HCT116 (cell line): ENCODE measurements around the gene TCF7L2. TPM values are rescaled to one million over a fixed set of nuclear protein-coding genes. Genes with fewer than 3 reads are reported as not detected.
"Not testable (repeated sequence)": the region's sequence is repeated elsewhere in the genome, so short reads cannot be mapped to it uniquely, and the experiment has no call there.

ENCODE experiments used
- ATAC-seq: fragments of 200-7000 bp; cut with Tn5 transposase; 2 replicates; pipeline ENCODE4 v1.9.1; 2020; ENCODE audit warnings: mild to moderate bottlenecking, moderate library complexity
- BruUV-seq: library from RNA; stranded (reverse); fragments of 400-500 nt; replicated peaks from 2 replicates; lab custom pipeline; 2021; lab: Mats Ljungman, UMichigan
- CTCF ChIA-PET: fragments of 300-600 bp; sonication (Branson Sonifier 250); formaldehyde crosslinking; loops from one replicate; lab custom pipeline; 2021; ENCODE audit warnings: antibody characterized with exemption; lab: Charles Lee
- POLR2A ChIA-PET: fragments of 300-600, 350-600 bp; sonication (Branson Sonifier 250); formaldehyde crosslinking; loops from one replicate; lab custom pipeline; 2021; ENCODE audit warnings: antibody characterized with exemption; lab: Charles Lee
- RAD21 ChIA-PET, 2 experiments: fragments of 300-600 bp; sonication (Branson Sonifier 250); formaldehyde crosslinking; loops; one replicate each; lab custom pipeline; 2023; ENCODE audit warnings: low total read pairs in 2 of 2; ENCODE audit not compliant: uncharacterized antibody in 2 of 2, unreplicated experiment in 2 of 2, low non-redundant PET in 1 of 2; lab: Charles Lee
- DNase-seq: peaks from one replicate; pipeline ENCODE4 v3.0.0-alpha.2; 2010; ENCODE audit warnings: low read depth, low spot score
- H2AFZ ChIP-seq: fragments of 200-600 bp; shearing (Covaris generic), sonication (generic); 2 replicates; pipeline ENCODE4 v1.6.1; 2017; ENCODE audit warnings: low read depth, mixed run types, mixed read lengths, antibody characterized with exemption, low read length; ENCODE audit not compliant: poor library complexity, severe bottlenecking
- H3K27ac ChIP-seq: 2 replicates; pipeline ENCODE4 v1.5.1; 2012; ENCODE audit warnings: low read depth, low read length
- H3K27me3 ChIP-seq: fragments of 200-600 bp; sonication (generic); 2 replicates; pipeline ENCODE4 v1.6.1; 2016; ENCODE audit warnings: mixed run types, low read length, mixed read lengths; ENCODE audit not compliant: insufficient read depth
- H3K36me3 ChIP-seq, 2 experiments: fragments of 200-500 bp in 1 of 2; fragments of 200-600 bp in 1 of 2; sonication (Bioruptor generic) in 1 of 2; sonication (generic) in 1 of 2; 2 replicates each; pipeline versions ENCODE4 v1.5.1 to v1.6.1; 2014 to 2016; ENCODE audit warnings: low read length in 2 of 2, inconsistent platforms in 1 of 2, mixed read lengths in 1 of 2, mixed run types in 1 of 2; ENCODE audit not compliant: insufficient read depth in 2 of 2, control insufficient read depth in 1 of 2
- H3K4me1 ChIP-seq, 2 experiments: fragments of 200-600 bp in 1 of 2; sonication (generic) in 1 of 2; 2 replicates each; pipeline versions ENCODE4 v1.5.1 to v1.6.1; 2012 to 2017; ENCODE audit warnings: low read length in 2 of 2, inconsistent platforms in 1 of 2, mild to moderate bottlenecking in 1 of 2, mixed read lengths in 1 of 2, mixed run types in 1 of 2, moderate library complexity in 1 of 2; ENCODE audit not compliant: insufficient read depth in 2 of 2, control insufficient read depth in 1 of 2
- H3K4me2 ChIP-seq: fragments of 200-600 bp; sonication (generic); 2 replicates; pipeline ENCODE4 v1.6.1; 2017; ENCODE audit warnings: mixed run types, low read length, mixed read lengths
- H3K4me3 ChIP-seq, 2 experiments: fragments of 200-600 bp in 1 of 2; sonication (generic) in 1 of 2; replicated peaks in 1 of 2; 2 replicates each; pipeline ENCODE4 v1.5.1; 2011 to 2016; ENCODE audit warnings: low read length in 2 of 2, control low read depth in 1 of 2, low read depth in 1 of 2, mild to moderate bottlenecking in 1 of 2, mixed read lengths in 1 of 2, mixed run types in 1 of 2
- H3K79me2 ChIP-seq: fragments of 200-600 bp; sonication (generic); 2 replicates; pipeline ENCODE4 v1.6.1; 2017; ENCODE audit warnings: mild to moderate bottlenecking, mixed run types, low read length, moderate library complexity, mixed read lengths; ENCODE audit not compliant: insufficient read depth
- H3K9ac ChIP-seq: fragments of 200-600 bp; sonication (generic); 2 replicates; pipeline ENCODE4 v1.6.1; 2016; ENCODE audit warnings: low read length, mixed read lengths
- H3K9me2 ChIP-seq: fragments of 200-600 bp; sonication (generic), shearing (Covaris generic); 2 replicates; pipeline ENCODE4 v1.6.1; 2017; ENCODE audit warnings: mixed run types, mild to moderate bottlenecking, moderate library complexity; ENCODE audit not compliant: insufficient read depth
- H3K9me3 ChIP-seq, 2 experiments: fragments of 200-500 bp in 1 of 2; fragments of 200-600 bp in 1 of 2; sonication (Bioruptor generic) in 1 of 2; sonication (generic) in 1 of 2; 2 replicates each; pipeline ENCODE4 v1.6.1; 2014 to 2017; ENCODE audit warnings: low read length in 2 of 2, mixed read lengths in 2 of 2, inconsistent platforms in 1 of 2, low read depth in 1 of 2, mild to moderate bottlenecking in 1 of 2, mixed run types in 1 of 2, moderate library complexity in 1 of 2; ENCODE audit not compliant: control insufficient read depth in 1 of 2, insufficient read depth in 1 of 2
- H4K20me1 ChIP-seq: fragments of 200-600 bp; sonication (generic), shearing (Covaris generic); 2 replicates; pipeline ENCODE4 v1.6.1; 2017; ENCODE audit warnings: mixed run types, mild to moderate bottlenecking, moderate library complexity; ENCODE audit not compliant: insufficient read depth
- EZH2phosphoT487 ChIP-seq: fragments of 200-600 bp; IDR thresholded peaks from 2 replicates; pipeline ENCODE4 v1.6.1; 2018; ENCODE audit warnings: antibody characterized with exemption, borderline replicate concordance
- MAX ChIP-seq: IDR thresholded peaks from 2 replicates; pipeline ENCODE4 v1.6.1; 2012
- RAD21 ChIP-seq: IDR thresholded peaks from 2 replicates; pipeline ENCODE4 v1.6.1; 2012; ENCODE audit warnings: low read depth, mild to moderate bottlenecking
- ZNF274 ChIP-seq: fragments of 200-500 bp; sonication (Bioruptor generic); IDR thresholded peaks from 2 replicates; pipeline ENCODE4 v1.6.1; 2014; ENCODE audit warnings: mild to moderate bottlenecking, low read depth, low read length, inconsistent platforms
- intact Hi-C: fragments of 100-400 bp; cut with micrococcal nuclease; formaldehyde crosslinking; loops from 2 replicates; pipeline ENCODE4 v1.10.0; 2022
- total RNA-seq: library from RNA; stranded (reverse); gene quantifications from one replicate; pipeline ENCODE4 v1.2.1, GENCODE V29; 2021; ENCODE audit not compliant: unreplicated experiment

Gene TCF7L2
- total RNA-seq, 1 experiment from 2014 or later, result 164 TPM

GRCh38 chr10:113109482-113109881 is 159.4 kb downstream of the TCF7L2 start:
- TF ChIP-seq RAD21, result 0 out of 2 replicates have a peak, but pooled peaks have one; percentile 14
- TF ChIP-seq, all 23 proteins: peak for 1; not testable (repeated sequence) for 22
- H3K4me1 ChIP-seq, result peaks cover 14 to 32% of the 10 kb centered on the region in 2 experiments; a peak in 3 of 4 replicates
- CTCF ChIA-PET, result interaction anchor here (1.3 to 1.4 kb wide), 2 partner anchors 10 to 276 kb away, joined by 4 to 6 read pairs; no protein-coding TSS in a partner anchor
- BruUV-seq, H3K27ac ChIP-seq, H3K9me3 ChIP-seq, intact Hi-C loops, POLR2A ChIA-PET, H3K4me3 ChIP-seq, H2AFZ ChIP-seq, H3K27me3 ChIP-seq, ATAC-seq, H3K9ac ChIP-seq, RAD21 ChIA-PET, H3K4me2 ChIP-seq, DNase-seq, H3K9me2 ChIP-seq: not testable (repeated sequence)
- H4K20me1 ChIP-seq, result peaks cover 29% of the 10 kb centered on the region
- H3K79me2 ChIP-seq, result peaks cover 97% of the 10 kb centered on the region
- peaks cover 7 to 23% of the 10 kb centered on the region in 2 experiments; a peak in 3 of 4 replicates for H3K36me3 ChIP-seq

- Histone ChIP-seq H2AFZ (no peak overlapping the region), H3K4me1 (peaks cover 5 to 16% of the 10 kb centered on the region in 2 experiments; a peak in 3 of 4 replicates), H3K27ac (no peak overlapping the region), H4K20me1 (peaks cover 32% of the 10 kb centered on the region), H3K9ac (no peak overlapping the region), H3K9me2 (no peaks in the 10 kb centered on the region), H3K27me3 (no peaks in the 10 kb centered on the region), H3K4me3 (no peak overlapping the region), H3K9me3 (no peaks in the 10 kb centered on the region), H3K79me2 (peaks cover 97% of the 10 kb centered on the region), H3K36me3 (peaks cover 5 to 16% of the 10 kb centered on the region in 2 experiments; a peak in 2 of 4 replicates), H3K4me2 (no peak overlapping the region)
- no peak for DNase-seq
- TF ChIP-seq MAX (no peak), EZH2phosphoT487 (no peak), ZNF274 (no peak), RAD21 (no peak)
- ATAC-seq, result no peak
- intact Hi-C loops, result loop anchor here (10.0 kb wide), 1 partner anchor 546 kb away; no protein-coding TSS in a partner anchor
- ChIA-PET RAD21 (no interaction called here), CTCF (no interaction called here), POLR2A (no interaction called here)
- BruUV-seq, result no TSS peak
Measured at GRCh38 chr10:113111260-113111659, 161.2 kb downstream of the TCF7L2 start.
